Stimulated activated effector memory CD8-positive, alpha-beta T cell treated with anti-CD3 and anti-CD28 coated beads, Interleukin-12 subunit alpha, Interleukin-12 subunit beta, amount 100 ng/mL, for 72 hours (primary cell): Measurements from ENCODE around the gene PUDP.
"Not testable (repeated sequence)": the region's sequence is repeated elsewhere in the genome, so short reads cannot be mapped to it uniquely, and the experiment has no call there.

Experiments
- ATAC-seq: fragments of 150-1000 bp; cut with Tn5 transposase; 2 replicates; pipeline ENCODE4 v1.10.0; 2021
- DNase-seq, 2 donors: peaks; one replicate each; pipeline ENCODE4 v3.0.0; 2021 to 2022; ENCODE audit warnings: low spot score in 2 of 2
- H3K27ac Mint-ChIP-seq: one replicate; pipeline ENCODE4 v1.8.0; 2022; ENCODE audit warnings: mild to moderate bottlenecking, mixed read lengths
- H3K36me3 Mint-ChIP-seq: one replicate; pipeline ENCODE4 v1.8.0; 2022; ENCODE audit warnings: mild to moderate bottlenecking, mixed read lengths
- H3K4me1 Mint-ChIP-seq: one replicate; pipeline ENCODE4 v1.8.0; 2022; ENCODE audit warnings: mixed read lengths
- H3K4me3 Mint-ChIP-seq: one replicate; pipeline ENCODE4 v1.8.0; 2022; ENCODE audit warnings: mild to moderate bottlenecking, mixed read lengths
- H3K9me3 Mint-ChIP-seq: one replicate; pipeline ENCODE4 v1.8.0; 2022; ENCODE audit warnings: mixed read lengths

The PUDP gene

GRCh38 chrX:7147978-7148854, at the start of gene PUDP:
PUDP (minus strand) TSS chrX:7148153; CDS start chrX:7148113, 40 bp downstream.
- Mint-ChIP-seq H3K4me3 (peak within 1 kb of the TSS; percentile 71), H3K27ac (peak within 1 kb of the TSS; percentile 85), H3K9me3 (no peaks in the 10 kb centered on the region), H3K4me1 (peaks cover 7% of the 10 kb centered on the region), H3K36me3 (peaks cover 25% of the 10 kb centered on the region)
- DNase-seq (peak; percentile 74 to 82), ATAC-seq (peak; percentile 91)

- no peaks in the 10 kb centered on the region for H3K36me3 Mint-ChIP-seq
- no peaks in the 10 kb centered on the region for H3K4me1 Mint-ChIP-seq
- H3K4me3 Mint-ChIP-seq = no peak overlapping the region
- DNase-seq (no peak), ATAC-seq (no peak)
- no peak overlapping the region for H3K27ac Mint-ChIP-seq
- H3K9me3 Mint-ChIP-seq = no peaks in the 10 kb centered on the region
Measured at GRCh38 chrX:7194606-7195005, 46.7 kb upstream of the PUDP start.

GRCh38 chrX:7192871-7193270, 44.9 kb upstream of the PUDP start:
- Mint-ChIP-seq H3K27ac (no peak overlapping the region), H3K4me1 (no peaks in the 10 kb centered on the region), H3K4me3 (no peak overlapping the region)

GRCh38 chrX:7191681-7192110, 43.7 kb upstream of the PUDP start:
- no peaks in the 10 kb centered on the region for H3K4me1 Mint-ChIP-seq
- H3K27ac Mint-ChIP-seq = no peak overlapping the region
- H3K36me3 Mint-ChIP-seq = no peaks in the 10 kb centered on the region
- H3K9me3 Mint-ChIP-seq = no peaks in the 10 kb centered on the region
- H3K4me3 Mint-ChIP-seq = no peak overlapping the region
- ATAC-seq (no peak), DNase-seq (no peak)

More at GRCh38 chrX:7192871-7193270, 44.9 kb upstream of the PUDP start:
- no peaks in the 10 kb centered on the region for H3K36me3 Mint-ChIP-seq
- ATAC-seq (no peak), DNase-seq (no peak)
- no peaks in the 10 kb centered on the region for H3K9me3 Mint-ChIP-seq

- no peaks in the 10 kb centered on the region for H3K4me1 Mint-ChIP-seq
- H3K27ac Mint-ChIP-seq = no peak overlapping the region
- H3K9me3 Mint-ChIP-seq = no peaks in the 10 kb centered on the region
- ATAC-seq = no peak
- DNase-seq = no peak
- no peaks in the 10 kb centered on the region for H3K36me3 Mint-ChIP-seq
- no peak overlapping the region for H3K4me3 Mint-ChIP-seq
Measured at GRCh38 chrX:7190157-7190556, 42.2 kb upstream of the PUDP start.

- no peak for ATAC-seq
- H3K9me3 Mint-ChIP-seq = no peaks in the 10 kb centered on the region
- H3K4me1 Mint-ChIP-seq = no peaks in the 10 kb centered on the region
- H3K4me3 Mint-ChIP-seq = no peak overlapping the region
- no peak overlapping the region for H3K27ac Mint-ChIP-seq
- H3K36me3 Mint-ChIP-seq = no peaks in the 10 kb centered on the region
- no peak for DNase-seq
Measured at GRCh38 chrX:7188672-7189071, 40.7 kb upstream of the PUDP start.

- DNase-seq = no peak
- no peak for ATAC-seq
- Mint-ChIP-seq H3K36me3 (no peaks in the 10 kb centered on the region), H3K4me3 (no peak overlapping the region), H3K27ac (no peak overlapping the region), H3K9me3 (no peaks in the 10 kb centered on the region), H3K4me1 (peaks cover under 1% of the 10 kb centered on the region)
Measured at GRCh38 chrX:7184816-7185215, 36.9 kb upstream of the PUDP start.

- no peak overlapping the region for H3K4me3 Mint-ChIP-seq
- no peaks in the 10 kb centered on the region for H3K9me3 Mint-ChIP-seq
- peak; percentile 67 for ATAC-seq
- no peak for DNase-seq
- no peak overlapping the region for H3K27ac Mint-ChIP-seq
- no peaks in the 10 kb centered on the region for H3K36me3 Mint-ChIP-seq
- H3K4me1 Mint-ChIP-seq = peaks cover 10% of the 10 kb centered on the region
Measured at GRCh38 chrX:7179446-7179845, 31.5 kb upstream of the PUDP start.

- H3K36me3 Mint-ChIP-seq, ATAC-seq, H3K9me3 Mint-ChIP-seq, DNase-seq, H3K4me3 Mint-ChIP-seq, H3K27ac Mint-ChIP-seq: not testable (repeated sequence)
- peaks cover 10% of the 10 kb centered on the region for H3K4me1 Mint-ChIP-seq
Measured at GRCh38 chrX:7178859-7179258, 30.9 kb upstream of the PUDP start.

GRCh38 chrX:7170898-7171297, 22.9 kb upstream of the PUDP start:
- ATAC-seq (peak; percentile 61), DNase-seq (peak; percentile 2 to 49)
- H3K4me3 Mint-ChIP-seq = no peak overlapping the region
- no peaks in the 10 kb centered on the region for H3K36me3 Mint-ChIP-seq
- H3K27ac Mint-ChIP-seq = no peak overlapping the region
- H3K4me1 Mint-ChIP-seq = no peaks in the 10 kb centered on the region
- no peaks in the 10 kb centered on the region for H3K9me3 Mint-ChIP-seq

GRCh38 chrX:7169627-7170026, 21.7 kb upstream of the PUDP start:
- Mint-ChIP-seq H3K36me3 (no peaks in the 10 kb centered on the region), H3K4me1 (no peaks in the 10 kb centered on the region), H3K4me3 (no peak overlapping the region), H3K9me3 (no peaks in the 10 kb centered on the region), H3K27ac (no peak overlapping the region)
- no peak for ATAC-seq
- DNase-seq = no peak

GRCh38 chrX:7168371-7168770, 20.4 kb upstream of the PUDP start:
- no peaks in the 10 kb centered on the region for H3K4me1 Mint-ChIP-seq
- ATAC-seq (no peak), DNase-seq (no peak)
- H3K4me3 Mint-ChIP-seq = no peak overlapping the region
- H3K9me3 Mint-ChIP-seq = no peaks in the 10 kb centered on the region
- no peaks in the 10 kb centered on the region for H3K36me3 Mint-ChIP-seq
- H3K27ac Mint-ChIP-seq = no peak overlapping the region

- no peak overlapping the region for H3K27ac Mint-ChIP-seq
- no peak overlapping the region for H3K4me3 Mint-ChIP-seq
- no peaks in the 10 kb centered on the region for H3K36me3 Mint-ChIP-seq
- no peaks in the 10 kb centered on the region for H3K9me3 Mint-ChIP-seq
- no peak for DNase-seq
- no peak for ATAC-seq
- H3K4me1 Mint-ChIP-seq = no peaks in the 10 kb centered on the region
Measured at GRCh38 chrX:7164174-7164573, 16.2 kb upstream of the PUDP start.

- Mint-ChIP-seq H3K4me3 (no peak overlapping the region), H3K36me3 (no peaks in the 10 kb centered on the region), H3K9me3 (no peaks in the 10 kb centered on the region), H3K4me1 (no peaks in the 10 kb centered on the region), H3K27ac (no peak overlapping the region)
- DNase-seq (no peak), ATAC-seq (no peak)
Measured at GRCh38 chrX:7163146-7163677, 15.3 kb upstream of the PUDP start.

- no peak for ATAC-seq
- Mint-ChIP-seq H3K4me1 (no peaks in the 10 kb centered on the region), H3K9me3 (no peaks in the 10 kb centered on the region), H3K4me3 (no peak overlapping the region), H3K27ac (no peak overlapping the region), H3K36me3 (no peaks in the 10 kb centered on the region)
- DNase-seq = no peak
Measured at GRCh38 chrX:7159149-7159861, 11.4 kb upstream of the PUDP start.
